CD14-positive monocyte (primary cell): ENCODE measurements around the gene KCNJ5. TPM values are rescaled to one million over a fixed set of nuclear protein-coding genes. Genes with fewer than 3 reads are reported as not detected.

Experiments used
- DNase-seq, 3 donors: peaks; one replicate each; pipeline ENCODE4 v3.0.0-alpha.2; 2011 to 2022
- H2AFZ ChIP-seq: 2 replicates; pipeline ENCODE4 v1.6.0; 2012; ENCODE audit warnings: mild to moderate bottlenecking, low read depth, low read length, inconsistent platforms; ENCODE audit not compliant: insufficient read depth, poor library complexity, severe bottlenecking
- H3K27ac ChIP-seq, 2 donors: 1 replicate in 1 of 2; 2 replicates in 1 of 2; pipeline ENCODE4 v1.5.1; 2012 to 2013; ENCODE audit warnings: low read length in 2 of 2, control low read depth in 1 of 2, inconsistent platforms in 1 of 2, low read depth in 1 of 2, mild to moderate bottlenecking in 1 of 2
- H3K27me3 ChIP-seq, 2 donors: one replicate each; pipeline versions ENCODE4 v1.6.0 to v1.6.1; 2011 to 2013; ENCODE audit warnings: low read length in 2 of 2; ENCODE audit not compliant: control insufficient read depth in 2 of 2, insufficient read depth in 2 of 2
- H3K36me3 ChIP-seq, 2 donors: replicated peaks in 1 of 2; 1 replicate in 1 of 2; 2 replicates in 1 of 2; pipeline versions ENCODE4 v1.5.1 to v1.6.1; 2012 to 2013; ENCODE audit warnings: low read length in 2 of 2, control low read depth in 1 of 2, inconsistent platforms in 1 of 2, mild to moderate bottlenecking in 1 of 2; ENCODE audit not compliant: insufficient read depth in 2 of 2, control insufficient read depth in 1 of 2
- H3K4me1 ChIP-seq, 2 donors: 1 replicate in 1 of 2; 2 replicates in 1 of 2; pipeline versions ENCODE4 v1.5.1 to v1.6.1; 2012 to 2013; ENCODE audit warnings: low read length in 2 of 2, control low read depth in 1 of 2, inconsistent platforms in 1 of 2, mild to moderate bottlenecking in 1 of 2, moderate library complexity in 1 of 2; ENCODE audit not compliant: insufficient read depth in 2 of 2, control insufficient read depth in 1 of 2
- H3K4me2 ChIP-seq: replicated peaks from 2 replicates; pipeline ENCODE3; 2012; ENCODE audit warnings: low read length, moderate library complexity, mild to moderate bottlenecking; ENCODE audit not compliant: poor library complexity, severe bottlenecking; ENCODE audit errors: extremely low read depth
- H3K4me3 ChIP-seq, 3 experiments: fragments of 200-600 bp in 1 of 3; sonication (generic) in 1 of 3; replicated peaks in 1 of 3; 1 replicate in 2 of 3; 2 replicates in 1 of 3; pipeline ENCODE4 v1.5.1; 2011 to 2013; ENCODE audit warnings: low read length in 3 of 3, mild to moderate bottlenecking in 3 of 3, control low read depth in 2 of 3, low read depth in 2 of 3, inconsistent platforms in 1 of 3, moderate library complexity in 1 of 3
- H3K79me2 ChIP-seq: 2 replicates; pipeline ENCODE4 v1.6.0; 2012; ENCODE audit warnings: mild to moderate bottlenecking, control low read depth, inconsistent platforms, low read length, moderate library complexity; ENCODE audit not compliant: insufficient read depth
- H3K9ac ChIP-seq: 2 replicates; pipeline ENCODE4 v1.6.0; 2017; ENCODE audit warnings: low read length, mild to moderate bottlenecking; ENCODE audit not compliant: insufficient read depth, poor library complexity, severe bottlenecking
- H3K9me3 ChIP-seq, 2 donors: replicated peaks in 1 of 2; 1 replicate in 1 of 2; 2 replicates in 1 of 2; pipeline versions ENCODE4 v1.5.1 to v1.6.1; 2012 to 2013; ENCODE audit warnings: low read length in 2 of 2, control low read depth in 1 of 2; ENCODE audit not compliant: control insufficient read depth in 1 of 2, insufficient read depth in 1 of 2
- H4K20me1 ChIP-seq: 2 replicates; pipeline ENCODE4 v1.6.0; 2012; ENCODE audit warnings: mild to moderate bottlenecking, low read length, control low read depth, moderate library complexity; ENCODE audit not compliant: insufficient read depth
- H3K27ac Mint-ChIP-seq, 7 donors: one replicate each; pipeline ENCODE4 v1.8.0; 2020; ENCODE audit warnings: mild to moderate bottlenecking in 7 of 7, mixed read lengths in 7 of 7, moderate library complexity in 6 of 7, inconsistent platforms in 2 of 7
- H3K27me3 Mint-ChIP-seq, 3 donors: one replicate each; pipeline ENCODE4 v1.8.0; 2021 to 2022; ENCODE audit warnings: low read depth in 3 of 3, mild to moderate bottlenecking in 3 of 3, mixed read lengths in 3 of 3, moderate library complexity in 3 of 3, inconsistent platforms in 1 of 3
- H3K36me3 Mint-ChIP-seq, 2 donors: one replicate each; pipeline ENCODE4 v1.8.0; 2020; ENCODE audit warnings: mixed read lengths in 2 of 2, inconsistent platforms in 1 of 2, mild to moderate bottlenecking in 1 of 2
- H3K4me1 Mint-ChIP-seq: one replicate; pipeline ENCODE4 v1.8.0; 2020; ENCODE audit warnings: mild to moderate bottlenecking, mixed read lengths
- H3K4me3 Mint-ChIP-seq, 2 donors: one replicate each; pipeline ENCODE4 v1.8.0; 2020; ENCODE audit warnings: mild to moderate bottlenecking in 2 of 2, mixed read lengths in 2 of 2, moderate library complexity in 1 of 2
- H3K9me3 Mint-ChIP-seq, 7 donors: one replicate each; pipeline ENCODE4 v1.8.0; 2020 to 2022; ENCODE audit warnings: mixed read lengths in 7 of 7, mild to moderate bottlenecking in 6 of 7, moderate library complexity in 6 of 7, inconsistent platforms in 2 of 7
- WGBS: methylation state at CpG from one replicate; pipeline ENCODE4 v1.1.5; 2013; ENCODE audit warnings: missing lambda C conversion rate; ENCODE audit not compliant: insufficient coverage; 5-methylcytosine and 5-hydroxymethylcytosine counted together
- intact Hi-C, 2 donors: fragments of 100-400 bp; cut with micrococcal nuclease; formaldehyde crosslinking; loops; one replicate each; pipeline versions ENCODE4 v1.15.0 to v1.15.1; 2023
- polyA plus RNA-seq, 3 donors: library from polyadenylated mRNA; depleted of rRNA in 1 of 3; unstranded in 2 of 3; stranded (reverse) in 1 of 3; fragments of 300-500 nt in 2 of 3; fragments of >200 nt in 1 of 3; fragmentation: Illumina TruSeq in 2 of 3; gene quantifications; 1 replicate in 2 of 3; 2 replicates in 1 of 3; pipeline ENCODE4 v1.2.3, GENCODE V29; 2012 to 2021
- TF ChIP-seq, protein P1 (sequence below): fragments of 200-600 bp; IDR thresholded peaks from one replicate; pipeline ENCODE4 v1.8.0; 2022; ENCODE audit warnings: antibody characterized with exemption, mild to moderate bottlenecking

Gene KCNJ5
- polyA plus RNA-seq, 3 donors, result 0.03 TPM; not detected in 2

DNA sequence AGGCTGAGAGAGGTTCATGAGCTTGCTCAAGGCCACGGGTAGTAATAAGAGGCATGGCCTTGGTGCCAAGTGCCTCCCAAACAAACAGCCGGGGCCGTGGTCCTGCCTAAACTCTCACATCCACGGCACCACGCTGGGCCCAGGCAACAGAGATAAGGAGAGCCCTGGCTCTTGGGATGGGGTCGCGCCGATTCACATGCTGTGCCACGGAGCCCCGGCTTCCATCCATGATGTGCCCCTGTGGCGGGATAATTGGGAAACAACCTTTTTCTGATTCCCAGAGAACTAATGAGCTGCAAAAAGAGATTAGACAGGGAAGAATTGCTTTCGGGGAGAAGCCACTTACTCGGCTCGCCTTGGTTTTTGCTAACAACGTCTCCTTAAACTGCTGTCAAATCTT lies 29.5 kb downstream of the KCNJ5 start:
- H3K4me3 Mint-ChIP-seq, result no peak overlapping the region
- Histone ChIP-seq H3K9ac (no peak overlapping the region), H4K20me1 (no peaks in the 10 kb centered on the region), H3K36me3 (no peaks in the 10 kb centered on the region), H3K27ac (no peak overlapping the region), H3K9me3 (no peaks in the 10 kb centered on the region), H3K27me3 (no peaks in the 10 kb centered on the region), H3K4me3 (no peak overlapping the region), H3K4me2 (no peak overlapping the region), H2AFZ (no peak overlapping the region), H3K79me2 (no peaks in the 10 kb centered on the region), H3K4me1 (peaks cover 7 to 9% of the 10 kb centered on the region in 2 donors)
- peaks cover 0 to 5% (median 0%) of the 10 kb centered on the region in 7 donors for H3K9me3 Mint-ChIP-seq
- 97% methylated on average over 12 of the region's 15 CpGs for WGBS
- no peaks in the 10 kb centered on the region for H3K36me3 Mint-ChIP-seq
- TF ChIP-seq, protein P1, sequence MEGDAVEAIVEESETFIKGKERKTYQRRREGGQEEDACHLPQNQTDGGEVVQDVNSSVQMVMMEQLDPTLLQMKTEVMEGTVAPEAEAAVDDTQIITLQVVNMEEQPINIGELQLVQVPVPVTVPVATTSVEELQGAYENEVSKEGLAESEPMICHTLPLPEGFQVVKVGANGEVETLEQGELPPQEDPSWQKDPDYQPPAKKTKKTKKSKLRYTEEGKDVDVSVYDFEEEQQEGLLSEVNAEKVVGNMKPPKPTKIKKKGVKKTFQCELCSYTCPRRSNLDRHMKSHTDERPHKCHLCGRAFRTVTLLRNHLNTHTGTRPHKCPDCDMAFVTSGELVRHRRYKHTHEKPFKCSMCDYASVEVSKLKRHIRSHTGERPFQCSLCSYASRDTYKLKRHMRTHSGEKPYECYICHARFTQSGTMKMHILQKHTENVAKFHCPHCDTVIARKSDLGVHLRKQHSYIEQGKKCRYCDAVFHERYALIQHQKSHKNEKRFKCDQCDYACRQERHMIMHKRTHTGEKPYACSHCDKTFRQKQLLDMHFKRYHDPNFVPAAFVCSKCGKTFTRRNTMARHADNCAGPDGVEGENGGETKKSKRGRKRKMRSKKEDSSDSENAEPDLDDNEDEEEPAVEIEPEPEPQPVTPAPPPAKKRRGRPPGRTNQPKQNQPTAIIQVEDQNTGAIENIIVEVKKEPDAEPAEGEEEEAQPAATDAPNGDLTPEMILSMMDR, result no peak
- peaks cover 0 to 5% (median 0%) of the 10 kb centered on the region in 3 donors for H3K27me3 Mint-ChIP-seq
- H3K27ac Mint-ChIP-seq, result no peak overlapping the region
- DNase-seq, result no peak
- intact Hi-C loops, result no loop called here
- peaks cover 13% of the 10 kb centered on the region for H3K4me1 Mint-ChIP-seq

DNA sequence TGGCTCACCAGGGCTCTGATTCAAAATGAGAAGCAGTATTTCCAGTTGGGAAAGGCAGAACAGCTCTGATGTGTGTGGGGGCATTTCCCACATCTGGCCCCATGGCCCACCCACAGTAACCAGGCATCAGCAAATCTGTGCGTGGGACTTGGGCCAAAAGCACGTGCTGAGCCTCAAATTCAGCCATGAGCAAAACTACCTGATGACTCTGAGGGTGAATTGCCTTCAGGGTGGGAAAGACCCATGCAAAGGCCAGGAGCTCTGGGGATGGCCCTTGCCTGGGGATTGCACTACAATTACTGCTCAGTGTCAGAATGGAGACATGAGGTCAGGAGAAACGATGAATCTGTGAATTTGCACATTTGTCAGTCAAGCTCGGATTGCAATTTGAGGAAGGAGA lies 30.6 kb downstream of the KCNJ5 start:
- DNase-seq, result no peak
- H3K4me1 ChIP-seq, result peaks cover 7 to 9% of the 10 kb centered on the region in 2 donors
- Mint-ChIP-seq H3K36me3 (no peaks in the 10 kb centered on the region), H3K4me3 (no peak overlapping the region), H3K4me1 (peaks cover 13% of the 10 kb centered on the region), H3K9me3 (no peaks in the 10 kb centered on the region), H3K27ac (no peak overlapping the region), H3K27me3 (peaks cover 0 to 5% (median 1%) of the 10 kb centered on the region in 3 donors)
- no peak overlapping the region for H3K27ac ChIP-seq
- H3K4me3 ChIP-seq, result no peak overlapping the region
- H2AFZ ChIP-seq, result no peak overlapping the region
- WGBS, result 96% methylated on average over 2 of the region's 4 CpGs
- H3K27me3 ChIP-seq, result no peaks in the 10 kb centered on the region
- H3K4me2 ChIP-seq, result no peak overlapping the region
- H3K9ac ChIP-seq, result no peak overlapping the region
- no peaks in the 10 kb centered on the region for H3K79me2 ChIP-seq
- H4K20me1 ChIP-seq, result no peaks in the 10 kb centered on the region
- intact Hi-C loops, result no loop called here
- no peaks in the 10 kb centered on the region for H3K36me3 ChIP-seq
- H3K9me3 ChIP-seq, result no peaks in the 10 kb centered on the region
- TF ChIP-seq, protein P1, result no peak
